K562 treated with DMSO at 1 percent for 12 hours (cell line): ENCODE measurements around the gene SMIM20. TPM values are rescaled to one million over a fixed set of nuclear protein-coding genes. Genes with fewer than 3 reads are reported as not detected.

ENCODE experiments used
- total RNA-seq: library from RNA; unstranded; fragments of 300-600 nt; gene quantifications from 2 replicates; pipeline ENCODE4 v1.2.3, GENCODE V29; 2022; ENCODE audit not compliant: insufficient read depth

SMIM20 gene
- total RNA-seq: 39.0 and 50.1 TPM in 2 replicates

DNA sequence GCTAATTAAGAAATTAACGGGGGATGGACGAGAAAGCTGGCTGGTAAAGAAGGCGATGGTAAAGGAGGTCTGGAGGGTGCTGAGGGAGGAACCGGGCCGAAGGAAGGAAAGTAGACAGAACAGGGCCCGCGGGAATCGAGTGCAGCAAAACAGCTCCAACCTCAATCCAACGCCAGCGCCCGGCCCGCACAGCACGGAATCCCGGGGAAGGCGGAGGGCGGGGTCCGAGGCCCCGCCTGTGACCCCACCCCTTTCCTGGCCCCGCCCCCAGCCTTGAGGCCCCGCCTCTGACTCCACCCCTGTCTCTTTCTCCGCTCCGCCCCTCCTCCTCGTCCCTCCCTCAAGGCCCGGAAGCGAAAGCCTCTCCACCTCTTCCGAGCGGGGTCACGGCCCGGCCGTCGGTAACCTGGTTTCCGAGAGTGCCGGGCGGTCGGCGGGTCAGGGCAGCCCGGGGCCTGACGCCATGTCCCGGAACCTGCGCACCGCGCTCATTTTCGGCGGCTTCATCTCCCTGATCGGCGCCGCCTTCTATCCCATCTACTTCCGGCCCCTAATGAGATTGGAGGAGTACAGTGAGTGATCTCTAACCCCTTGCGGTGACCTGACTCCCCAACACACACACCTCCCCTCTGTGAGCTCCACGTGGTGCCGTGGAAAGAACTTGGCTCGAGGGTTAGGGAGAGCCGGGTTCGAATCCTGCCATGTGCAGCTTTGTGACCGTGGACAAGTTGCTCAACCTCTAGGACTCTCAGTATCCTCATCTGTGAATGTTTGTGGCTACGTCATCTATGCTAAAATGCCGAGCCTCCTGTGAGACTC, at the start of gene SMIM20:
Gene SMIM20, plus strand, starts transcription at position 370 of the 819 bp plus-strand sequence. Its CDS starts 94 bp downstream, at position 464.

Other genes with a start within 250 kb of the SMIM20 start
- 22.2 and 58.0 TPM in 2 replicates for gene SEL1L3, start 51.2 kb upstream of the SMIM20 start, total RNA-seq